ENCODE measurements around the gene DDR1.

The DDR1 gene

DNA sequence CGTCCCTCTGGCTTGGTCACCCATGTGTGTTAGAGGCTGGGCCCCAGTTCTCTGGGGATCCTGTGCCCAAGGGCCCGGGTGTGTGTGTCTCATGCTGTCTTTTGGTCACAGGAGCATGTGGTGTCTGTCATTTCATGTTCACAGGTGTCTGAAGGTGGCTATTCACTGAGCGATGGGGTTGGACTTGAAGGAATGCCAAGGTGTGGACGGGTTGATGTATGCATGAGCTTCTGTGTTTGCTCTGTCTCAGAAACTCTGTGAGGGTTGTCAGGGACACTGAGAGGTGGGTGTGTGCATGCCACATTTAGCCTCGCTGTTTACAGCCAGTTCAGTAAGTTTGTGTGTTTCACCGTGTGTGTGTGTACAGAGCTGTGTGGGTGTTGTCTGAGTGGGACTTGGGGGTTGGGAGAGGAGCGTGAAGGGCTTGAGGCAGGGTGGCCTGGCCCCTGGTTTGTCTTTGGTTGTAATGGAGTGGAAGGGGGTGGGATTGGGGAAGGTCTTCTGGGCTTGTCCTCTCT is 1.2 kb downstream of the DDR1 start:
- no peak for DNase-seq (ENCODE audit: extremely low read depth, low read depth)
- TF ChIP-seq, protein P1, sequence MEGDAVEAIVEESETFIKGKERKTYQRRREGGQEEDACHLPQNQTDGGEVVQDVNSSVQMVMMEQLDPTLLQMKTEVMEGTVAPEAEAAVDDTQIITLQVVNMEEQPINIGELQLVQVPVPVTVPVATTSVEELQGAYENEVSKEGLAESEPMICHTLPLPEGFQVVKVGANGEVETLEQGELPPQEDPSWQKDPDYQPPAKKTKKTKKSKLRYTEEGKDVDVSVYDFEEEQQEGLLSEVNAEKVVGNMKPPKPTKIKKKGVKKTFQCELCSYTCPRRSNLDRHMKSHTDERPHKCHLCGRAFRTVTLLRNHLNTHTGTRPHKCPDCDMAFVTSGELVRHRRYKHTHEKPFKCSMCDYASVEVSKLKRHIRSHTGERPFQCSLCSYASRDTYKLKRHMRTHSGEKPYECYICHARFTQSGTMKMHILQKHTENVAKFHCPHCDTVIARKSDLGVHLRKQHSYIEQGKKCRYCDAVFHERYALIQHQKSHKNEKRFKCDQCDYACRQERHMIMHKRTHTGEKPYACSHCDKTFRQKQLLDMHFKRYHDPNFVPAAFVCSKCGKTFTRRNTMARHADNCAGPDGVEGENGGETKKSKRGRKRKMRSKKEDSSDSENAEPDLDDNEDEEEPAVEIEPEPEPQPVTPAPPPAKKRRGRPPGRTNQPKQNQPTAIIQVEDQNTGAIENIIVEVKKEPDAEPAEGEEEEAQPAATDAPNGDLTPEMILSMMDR (IDR thresholded peaks at IDR 0.05; ENCODE audit: low read depth, low read length): no peak

DNA sequence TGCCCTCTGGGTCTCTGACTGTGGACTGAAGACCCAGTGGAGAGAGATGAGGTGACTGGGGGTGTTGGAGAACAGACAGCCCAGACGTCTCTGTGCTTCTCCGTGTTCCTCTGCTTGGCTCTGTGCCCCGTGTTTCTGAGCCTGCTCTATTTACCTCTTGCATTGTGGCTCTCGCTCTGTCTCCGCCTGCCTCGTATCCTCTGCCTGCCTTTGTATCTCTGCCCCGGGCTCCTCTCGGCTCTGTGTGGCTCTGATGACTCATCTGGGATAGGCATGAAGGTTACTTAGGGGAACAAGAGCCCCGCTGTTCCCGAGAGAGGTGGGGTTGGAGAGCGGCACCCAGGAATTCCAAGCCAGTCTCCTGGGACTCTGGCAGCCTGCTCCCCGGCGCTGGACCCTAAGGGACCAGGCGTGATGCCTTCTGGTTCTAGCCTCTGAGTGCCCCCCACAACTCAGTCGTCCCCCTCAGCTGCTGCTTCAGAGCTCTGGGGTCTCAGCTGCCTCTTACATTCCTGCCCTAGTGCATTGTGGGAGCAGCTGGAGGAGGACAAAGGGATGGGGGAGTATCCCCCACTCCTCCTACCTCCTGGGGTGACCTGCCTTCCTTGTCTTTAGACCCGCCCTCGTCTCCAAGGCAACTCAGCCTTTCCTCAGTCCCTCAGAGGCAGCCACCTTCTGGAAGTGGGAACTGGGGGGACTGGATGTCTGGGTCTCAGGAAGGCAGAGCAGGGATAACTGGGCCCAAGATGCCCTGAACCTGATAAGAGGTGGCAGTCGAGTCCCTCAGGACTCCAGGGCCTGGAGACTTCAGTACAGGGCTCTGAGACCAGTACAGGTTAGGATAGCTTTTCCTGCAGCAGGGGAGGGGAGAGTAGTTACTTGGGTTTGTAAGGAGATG is 1.9 kb downstream of the DDR1 start:
- no peak for DNase-seq (ENCODE audit: extremely low read depth, low read depth)
- TF ChIP-seq, protein P1 (IDR thresholded peaks at IDR 0.05; ENCODE audit: low read depth, low read length): no peak

DNA sequence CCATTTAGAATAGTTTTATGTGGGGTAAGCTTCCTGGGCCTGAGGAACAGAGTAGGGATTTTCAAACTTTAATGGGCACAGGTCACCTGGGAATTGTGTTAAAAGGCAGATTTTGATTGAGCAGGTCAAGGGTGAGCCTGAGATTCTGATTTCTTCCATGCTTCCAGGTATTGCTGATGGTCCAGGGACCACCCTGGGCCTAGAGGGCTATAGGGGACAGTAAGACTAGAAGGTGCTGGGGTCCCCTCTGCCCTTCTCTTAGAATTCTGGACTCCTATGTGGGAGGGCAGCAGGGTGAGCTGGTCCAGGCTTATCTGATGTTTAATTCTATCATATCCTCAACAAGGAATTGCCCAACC is 2.6 kb downstream of the DDR1 start:
- TF ChIP-seq, protein P1 (IDR thresholded peaks at IDR 0.05; ENCODE audit: low read depth, low read length): no peak
- DNase-seq (ENCODE audit: extremely low read depth, low read depth): no peak

DNA sequence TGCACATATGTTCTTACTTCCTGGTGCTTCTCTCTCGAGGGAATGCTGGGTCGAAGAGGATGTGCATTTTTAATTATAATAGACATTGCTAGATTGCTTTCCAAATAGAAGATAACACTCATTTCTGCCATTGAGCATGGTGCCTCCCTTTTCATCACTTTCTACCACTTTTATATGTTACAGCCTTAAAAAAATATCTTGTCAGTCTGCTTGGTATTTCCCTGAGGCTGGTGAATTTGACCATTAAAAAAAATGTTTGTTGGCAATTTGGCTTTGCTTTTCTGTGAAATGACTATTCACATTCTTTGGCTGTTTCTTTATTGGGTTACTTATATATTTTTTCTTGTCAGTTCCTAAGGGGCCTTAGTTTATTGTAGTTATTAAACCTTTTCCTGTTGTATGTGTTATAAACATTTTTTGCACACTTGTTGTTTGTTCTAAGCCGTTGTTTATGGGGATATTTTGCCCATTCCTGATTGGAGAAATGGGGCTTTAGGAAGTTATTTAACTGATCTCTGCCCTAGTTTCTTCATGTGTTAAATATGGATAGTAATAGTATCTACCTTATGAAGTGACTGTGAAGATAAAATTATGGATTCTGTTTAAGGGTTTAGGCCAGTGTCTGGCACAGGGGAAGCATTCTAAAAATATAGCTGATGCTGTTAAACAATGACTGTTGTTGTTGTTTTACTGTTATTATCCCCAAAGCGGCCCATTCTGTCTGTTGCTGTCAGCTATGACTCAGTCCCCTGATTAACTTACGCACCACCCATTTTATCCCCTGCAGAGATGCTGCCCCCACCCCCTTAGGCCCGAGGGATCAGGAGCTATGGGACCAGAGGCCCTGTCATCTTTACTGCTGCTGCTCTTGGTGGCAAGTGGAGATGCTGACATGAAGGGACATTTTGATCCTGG is 3.8 kb downstream of the DDR1 start:
- no peak for DNase-seq (ENCODE audit: extremely low read depth, low read depth)
- TF ChIP-seq, protein P1 (IDR thresholded peaks at IDR 0.05; ENCODE audit: low read depth, low read length): no peak

DNA sequence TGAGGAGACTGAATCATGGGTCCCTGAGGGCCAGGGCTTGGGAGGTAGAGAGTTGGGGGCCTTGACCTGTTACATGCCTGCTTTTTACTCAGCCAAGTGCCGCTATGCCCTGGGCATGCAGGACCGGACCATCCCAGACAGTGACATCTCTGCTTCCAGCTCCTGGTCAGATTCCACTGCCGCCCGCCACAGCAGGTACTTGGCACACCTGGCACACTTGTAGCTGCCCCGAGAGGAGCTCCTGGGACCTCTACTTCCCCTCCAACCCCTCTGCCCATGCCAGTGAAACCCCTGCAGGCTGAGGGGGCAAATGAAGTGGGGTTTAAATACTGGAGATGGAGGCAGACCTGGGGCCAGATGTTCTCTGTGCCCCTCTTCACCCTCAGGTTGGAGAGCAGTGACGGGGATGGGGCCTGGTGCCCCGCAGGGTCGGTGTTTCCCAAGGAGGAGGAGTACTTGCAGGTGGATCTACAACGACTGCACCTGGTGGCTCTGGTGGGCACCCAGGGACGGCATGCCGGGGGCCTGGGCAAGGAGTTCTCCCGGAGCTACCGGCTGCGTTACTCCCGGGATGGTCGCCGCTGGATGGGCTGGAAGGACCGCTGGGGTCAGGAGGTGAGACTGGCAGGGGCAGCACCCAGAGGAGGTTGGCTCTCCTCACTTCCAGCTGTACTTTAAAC is 4.6 kb downstream of the DDR1 start:
- TF ChIP-seq, protein P1 (IDR thresholded peaks at IDR 0.05; ENCODE audit: low read depth, low read length): no peak
- no peak for DNase-seq (ENCODE audit: extremely low read depth, low read depth)

DNA sequence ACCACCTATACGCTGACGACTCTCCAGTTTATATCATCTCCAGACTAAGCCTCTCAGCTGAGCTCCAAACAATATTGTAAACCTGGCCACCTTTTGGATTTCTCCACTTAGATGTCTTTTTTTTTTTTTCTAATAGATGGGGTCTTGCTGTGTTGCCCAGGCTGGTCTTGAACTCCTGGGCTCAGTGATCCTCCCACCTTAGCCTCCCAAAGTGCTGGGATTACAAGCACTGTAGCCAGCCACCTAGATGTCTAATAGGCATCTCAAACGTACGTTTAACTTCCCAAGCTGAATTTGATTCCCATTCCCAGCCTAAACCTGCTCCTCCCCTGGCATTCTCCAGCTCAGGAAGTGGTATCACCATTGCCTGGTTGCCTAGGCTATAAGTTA is 5.2 kb downstream of the DDR1 start:
- no peak for DNase-seq (ENCODE audit: extremely low read depth, low read depth)
- TF ChIP-seq, protein P1 (IDR thresholded peaks at IDR 0.05; ENCODE audit: low read depth, low read length): no peak

Data from AG09319 (cell line).